ENCODE measurements around the gene KIAA0232. TPM values are rescaled to one million over a fixed set of nuclear protein-coding genes. Genes with fewer than 3 reads are reported as not detected.

KIAA0232 gene
- total and polyA plus RNA-seq, 10 donors: 3.2 to 50.6 (median 34.5) TPM

DNA sequence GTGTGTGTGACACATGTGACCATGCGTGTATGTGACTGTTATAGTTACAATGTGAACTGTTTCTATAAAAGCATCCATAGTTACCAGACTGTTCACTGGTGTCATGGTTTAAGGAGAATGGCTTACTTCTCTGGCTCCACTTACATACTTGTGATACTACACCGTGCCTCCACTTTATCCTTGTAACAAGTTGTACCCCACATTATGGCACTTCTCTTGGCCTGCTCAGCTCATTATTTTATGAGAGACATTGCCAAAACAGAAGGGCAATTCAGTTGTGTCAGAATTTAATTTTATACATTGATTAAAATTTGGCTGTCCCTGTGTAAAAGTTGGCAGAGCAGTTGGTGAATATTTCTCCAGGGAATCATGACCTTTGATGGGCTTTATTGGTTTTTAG, 64.7 kb downstream of the KIAA0232 start:
- intact Hi-C loops (cut with DNase I; ENCODE audit: low total_unique reads): no loop called here
- no peak for DNase-seq
- H3K36me3 ChIP-seq: peaks cover 0 to 85% (median 24%) of the 10 kb centered on the region in 6 donors
- 45 to 47% (median 46%) methylated on average over 2 of the region's 2 CpGs for WGBS, 5 donors
- H3K9me3 ChIP-seq: peaks cover 0 to 6% (median 1%) of the 10 kb centered on the region in 8 donors
- H3K4me1 ChIP-seq: peaks cover 0 to 9% (median 2%) of the 10 kb centered on the region in 6 donors
- H3K27me3 ChIP-seq (replicated peaks in 1 of 7): no peaks in the 10 kb centered on the region
- H3K27ac ChIP-seq: no peak overlapping the region
- TF ChIP-seq POLR2A (IDR thresholded peaks at IDR 0.05): no peak
- no peak for TF ChIP-seq POLR2AphosphoS5 (IDR thresholded peaks at IDR 0.05)
- no peak for TF ChIP-seq CTCF (IDR thresholded peaks at IDR 0.05 in 8 of 11, conservative IDR thresholded peaks at IDR 0.05 in 3 of 11)
- H3K4me3 ChIP-seq: no peak overlapping the region

- WGBS, 5 donors: 93 to 98% (median 94%) methylated on average over 2 to 3 of the region's 3 CpGs
- H3K27me3 ChIP-seq (replicated peaks in 1 of 7): no peaks in the 10 kb centered on the region
- H3K4me1 ChIP-seq: peaks cover 0 to 21% (median 7%) of the 10 kb centered on the region in 6 donors
- no peak overlapping the region for H3K27ac ChIP-seq
- peaks cover 0 to 14% (median 6%) of the 10 kb centered on the region in 8 donors for H3K9me3 ChIP-seq
- H3K4me3 ChIP-seq: no peak overlapping the region
- TF ChIP-seq POLR2A (IDR thresholded peaks at IDR 0.05) (no peak), CTCF (IDR thresholded peaks at IDR 0.05 in 8 of 11, conservative IDR thresholded peaks at IDR 0.05 in 3 of 11) (no peak), POLR2AphosphoS5 (IDR thresholded peaks at IDR 0.05) (no peak)
- intact Hi-C loops (cut with DNase I; ENCODE audit: low total_unique reads): no loop called here
- H3K36me3 ChIP-seq: peaks cover 0 to 78% (median 17%) of the 10 kb centered on the region in 6 donors
- DNase-seq: no peak
Observed at GRCh38 chr4:6848717-6849305, 66.3 kb downstream of the KIAA0232 start.

DNA sequence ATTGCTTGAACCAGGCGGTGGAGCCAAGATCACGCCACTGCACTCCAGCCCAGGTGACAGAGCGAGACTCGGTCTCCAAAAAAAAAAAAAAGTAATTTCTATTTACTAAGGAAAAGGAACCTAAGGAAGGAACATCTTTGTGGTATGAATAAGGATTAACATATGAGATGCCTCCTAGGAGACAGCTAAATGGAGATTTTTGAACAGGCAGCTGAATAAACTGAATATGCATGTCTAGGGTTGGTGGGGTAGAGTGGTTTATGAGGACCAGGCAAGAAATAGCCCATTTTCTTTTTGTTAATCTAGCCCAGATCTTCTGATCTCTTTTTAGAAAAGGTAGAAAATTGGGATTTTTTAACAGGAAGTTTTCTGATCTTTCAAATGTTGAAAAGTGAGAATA, 67.2 kb downstream of the KIAA0232 start:
- Histone ChIP-seq H3K4me3 (no peak overlapping the region), H3K36me3 (peaks cover 0 to 69% (median 13%) of the 10 kb centered on the region in 6 donors), H3K27ac (no peak overlapping the region), H3K27me3 (replicated peaks in 1 of 7) (no peaks in the 10 kb centered on the region), H3K4me1 (peaks cover 0 to 30% (median 16%) of the 10 kb centered on the region in 6 donors), H3K9me3 (peaks cover 0 to 14% (median 6%) of the 10 kb centered on the region in 8 donors)
- intact Hi-C loops (cut with DNase I; ENCODE audit: low total_unique reads): loop anchor here (10.0 kb wide), 1 partner anchor 45 kb away; no protein-coding TSS in a partner anchor
- no peak for TF ChIP-seq POLR2AphosphoS5 (IDR thresholded peaks at IDR 0.05)
- no peak for TF ChIP-seq CTCF (IDR thresholded peaks at IDR 0.05 in 8 of 11, conservative IDR thresholded peaks at IDR 0.05 in 3 of 11)
- no peak for TF ChIP-seq POLR2A (IDR thresholded peaks at IDR 0.05)
- 96 to 99% (median 98%) methylated on average over 4 of the region's 4 CpGs for WGBS, 5 donors
- no peak for DNase-seq

DNA sequence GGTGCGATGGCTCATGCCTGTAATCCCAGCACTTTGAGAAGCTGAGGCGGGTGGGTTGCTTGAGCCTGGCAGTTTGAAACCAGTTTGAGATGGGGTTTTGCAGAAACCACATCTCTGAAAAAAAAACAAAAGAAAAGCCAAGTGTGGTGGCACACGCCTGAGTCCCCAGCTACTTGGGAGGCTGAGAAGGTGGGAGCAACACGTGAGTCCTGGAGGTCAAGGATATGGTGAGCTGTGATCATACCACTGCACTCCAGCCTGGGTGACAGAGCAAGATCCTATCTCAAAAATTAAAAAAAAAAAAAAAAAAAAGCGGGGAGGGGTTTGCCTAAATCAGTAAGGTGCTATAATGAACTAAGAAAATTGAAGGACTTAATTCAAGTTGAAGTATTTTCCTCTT, 68.9 kb downstream of the KIAA0232 start:
- peaks cover 0 to 53% (median 6%) of the 10 kb centered on the region in 6 donors for H3K36me3 ChIP-seq
- no peaks in the 10 kb centered on the region for H3K27me3 ChIP-seq (replicated peaks in 1 of 7)
- WGBS, 5 donors: 85 to 98% (median 97%) methylated on average over 5 of the region's 5 CpGs
- intact Hi-C loops (cut with DNase I; ENCODE audit: low total_unique reads): loop anchor here (10.0 kb wide), 1 partner anchor 47 kb away; no protein-coding TSS in a partner anchor
- H3K9me3 ChIP-seq: peaks cover 0 to 14% (median 6%) of the 10 kb centered on the region in 8 donors
- peaks cover 0 to 46% (median 23%) of the 10 kb centered on the region in 6 donors for H3K4me1 ChIP-seq
- no peak for DNase-seq
- no peak overlapping the region for H3K27ac ChIP-seq
- TF ChIP-seq POLR2AphosphoS5 (IDR thresholded peaks at IDR 0.05) (no peak), CTCF (IDR thresholded peaks at IDR 0.05 in 8 of 11, conservative IDR thresholded peaks at IDR 0.05 in 3 of 11) (no peak), POLR2A (IDR thresholded peaks at IDR 0.05) (no peak)
- H3K4me3 ChIP-seq: no peak overlapping the region
